GM19043 (cell line): ENCODE data around the gene VPS35L.
"Not testable (repeated sequence)": the region's sequence is repeated elsewhere in the genome, so short reads cannot be mapped to it uniquely, and the experiment has no call there.

Experiments
- ATAC-seq: cut with Tn5 transposase; IDR thresholded peaks from one replicate; pipeline ENCODE4 v1.9.1; 2021; ENCODE audit warnings: low read depth; ENCODE audit not compliant: unreplicated experiment

Gene VPS35L

GRCh38 chr16:19645557-19645981 is 90.1 kb downstream of the VPS35L start:
- ATAC-seq: no peak

- ATAC-seq: no peak
These were observed 94.5 kb downstream of the VPS35L start for GRCh38 chr16:19649980-19650379.

GRCh38 chr16:19654147-19654546 is 98.6 kb downstream of the VPS35L start:
- no peak for ATAC-seq

- no peak for ATAC-seq
These were observed 99.8 kb downstream of the VPS35L start for GRCh38 chr16:19655242-19655777.

GRCh38 chr16:19657831-19658230 is 102.3 kb downstream of the VPS35L start:
- ATAC-seq: no peak

GRCh38 chr16:19659554-19659953 is 104.1 kb downstream of the VPS35L start:
- ATAC-seq: no peak

GRCh38 chr16:19660432-19660831 is 104.9 kb downstream of the VPS35L start:
- ATAC-seq: no peak

- no peak for ATAC-seq
These were observed 106.8 kb downstream of the VPS35L start for GRCh38 chr16:19662351-19662750.

GRCh38 chr16:19664166-19664565 is 108.7 kb downstream of the VPS35L start:
- ATAC-seq: no peak

- not testable (repeated sequence) for ATAC-seq
These were observed 109.8 kb downstream of the VPS35L start for GRCh38 chr16:19665313-19665712.

GRCh38 chr16:19666477-19666876 is 111.0 kb downstream of the VPS35L start:
- no peak for ATAC-seq

- no peak for ATAC-seq
These were observed 116.9 kb downstream of the VPS35L start for GRCh38 chr16:19672378-19672777.

GRCh38 chr16:19674485-19674884 is 119.0 kb downstream of the VPS35L start:
- no peak for ATAC-seq

- no peak for ATAC-seq
These were observed 121.9 kb downstream of the VPS35L start for GRCh38 chr16:19677402-19677801.

GRCh38 chr16:19678804-19679203 is 123.3 kb downstream of the VPS35L start:
- ATAC-seq: no peak

- ATAC-seq: not testable (repeated sequence)
These were observed 123.8 kb downstream of the VPS35L start for GRCh38 chr16:19679281-19679680.

- ATAC-seq: no peak
These were observed 125.4 kb downstream of the VPS35L start for GRCh38 chr16:19680881-19681340.

- ATAC-seq: no peak
These were observed 126.1 kb downstream of the VPS35L start for GRCh38 chr16:19681637-19682036.

GRCh38 chr16:19683453-19684236 is 128.1 kb downstream of the VPS35L start:
- ATAC-seq: no peak

- ATAC-seq: no peak
These were observed 129.7 kb downstream of the VPS35L start for GRCh38 chr16:19685176-19685575.

GRCh38 chr16:19687279-19687678 is 131.8 kb downstream of the VPS35L start:
- ATAC-seq: no peak

- ATAC-seq: no peak
These were observed 133.0 kb downstream of the VPS35L start for GRCh38 chr16:19688396-19689024.
